BE2C (cell line): ENCODE measurements around the gene MBD3L5. TPM values are rescaled to one million over a fixed set of nuclear protein-coding genes. Genes with fewer than 3 reads are reported as not detected.
"Not testable (repeated sequence)": the region's sequence is repeated elsewhere in the genome, so short reads cannot be mapped to it uniquely, and the experiment has no call there.

Source experiments
- DNase-seq: peaks from one replicate; pipeline ENCODE4 v3.0.0-alpha.2; 2020
- H3K27me3 ChIP-seq: fragments of 250-450 bp; sonication (Bioruptor Pico); 2 replicates; pipeline ENCODE4 v1.5.1; 2020; ENCODE audit warnings: mild to moderate bottlenecking
- H3K36me3 ChIP-seq: fragments of 250-450 bp; sonication (Bioruptor Pico); 2 replicates; pipeline ENCODE4 v1.5.1; 2020; ENCODE audit warnings: mild to moderate bottlenecking
- H3K4me1 ChIP-seq: fragments of 250-450 bp; sonication (Bioruptor Pico); 2 replicates; pipeline ENCODE4 v1.5.1; 2020
- H3K4me3 ChIP-seq: 2 replicates; pipeline ENCODE4 v1.5.1; 2011; ENCODE audit warnings: low read depth, low read length
- H3K9me3 ChIP-seq: fragments of 250-450 bp; sonication (Bioruptor Pico); 2 replicates; pipeline ENCODE4 v1.5.1; 2020
- CTCF ChIP-seq: IDR thresholded peaks from 2 replicates; pipeline ENCODE4 v1.5.1; 2012; ENCODE audit warnings: mild to moderate bottlenecking, low read depth, low read length
- polyA plus RNA-seq: library from polyadenylated mRNA; unstranded; fragments of >200 nt; gene quantifications from one replicate; pipeline ENCODE4 v1.2.1, GENCODE V29; 2012; ENCODE audit warnings: low read depth, missing spikeins; ENCODE audit not compliant: insufficient read length, insufficient read depth

Gene MBD3L5
- not detected for polyA plus RNA-seq

GRCh38 chr19:7030278-7030677 lies at the start of gene MBD3L5:
Gene MBD3L5 (plus strand): TSS chr19:7030578. CDS start chr19:7030612, 34 bp downstream.
- not testable (repeated sequence) for H3K4me3 ChIP-seq, H3K9me3 ChIP-seq, DNase-seq, H3K36me3 ChIP-seq, H3K27me3 ChIP-seq, H3K4me1 ChIP-seq

GRCh38 chr19:6983448-6983847 lies 46.9 kb upstream of the MBD3L5 start:
- no peak for DNase-seq
- TF ChIP-seq CTCF = no peak

GRCh38 chr19:6987850-6988249 lies 42.5 kb upstream of the MBD3L5 start:
- no peak for DNase-seq
- Histone ChIP-seq H3K4me3 (no peak overlapping the region), H3K4me1 (no peaks in the 10 kb centered on the region), H3K36me3 (no peaks in the 10 kb centered on the region), H3K27me3 (no peaks in the 10 kb centered on the region), H3K9me3 (no peaks in the 10 kb centered on the region)
- TF ChIP-seq CTCF = no peak

More at GRCh38 chr19:6983448-6983847, 46.9 kb upstream of the MBD3L5 start:
- Histone ChIP-seq H3K4me3 (no peak overlapping the region), H3K4me1 (no peaks in the 10 kb centered on the region), H3K36me3 (no peaks in the 10 kb centered on the region), H3K27me3 (no peaks in the 10 kb centered on the region), H3K9me3 (no peaks in the 10 kb centered on the region)

- TF ChIP-seq CTCF = no peak
Observed at GRCh38 chr19:6988257-6988656, 42.1 kb upstream of the MBD3L5 start.

GRCh38 chr19:6995054-6995453 lies 35.3 kb upstream of the MBD3L5 start:
- Histone ChIP-seq H3K9me3 (no peaks in the 10 kb centered on the region), H3K36me3 (no peaks in the 10 kb centered on the region), H3K4me1 (no peaks in the 10 kb centered on the region), H3K4me3 (no peak overlapping the region), H3K27me3 (0 out of 2 replicates have a peak, but pooled peaks cover 4% of the 10 kb centered on the region)
- no peak for TF ChIP-seq CTCF
- DNase-seq = no peak

More at GRCh38 chr19:6988257-6988656, 42.1 kb upstream of the MBD3L5 start:
- Histone ChIP-seq H3K4me1 (no peaks in the 10 kb centered on the region), H3K27me3 (no peaks in the 10 kb centered on the region), H3K9me3 (no peaks in the 10 kb centered on the region), H3K4me3 (no peak overlapping the region), H3K36me3 (no peaks in the 10 kb centered on the region)
- no peak for DNase-seq

- Histone ChIP-seq H3K9me3 (no peaks in the 10 kb centered on the region), H3K4me3 (no peak overlapping the region)
- no peak for TF ChIP-seq CTCF
Observed at GRCh38 chr19:6996810-6997209, 33.6 kb upstream of the MBD3L5 start.

More at GRCh38 chr19:6996810-6997209, 33.6 kb upstream of the MBD3L5 start:
- no peaks in the 10 kb centered on the region for H3K36me3 ChIP-seq
- H3K4me1 ChIP-seq = no peaks in the 10 kb centered on the region
- 0 out of 2 replicates have a peak, but pooled peaks cover 4% of the 10 kb centered on the region for H3K27me3 ChIP-seq
- no peak for DNase-seq
